Right lung (tissue), 5 donors: ENCODE measurements around the gene DMWD. TPM values are rescaled to one million over a fixed set of nuclear protein-coding genes. Genes with fewer than 3 reads are reported as not detected.

Experiments used
- DNase-seq, 2 donors: peaks; one replicate each; pipeline ENCODE4 v3.0.0-alpha.2; 2013
- polyA plus RNA-seq, 5 donors: library from polyadenylated mRNA; unstranded; fragments of 120-200 nt; gene quantifications; one replicate each; pipeline versions ENCODE4 v1.2.1 to v1.2.3, GENCODE V29; 2013; ENCODE audit warnings: inconsistent platforms in 1 of 5, low replicate concordance in 1 of 5; ENCODE audit not compliant: insufficient read length in 5 of 5, insufficient read depth in 1 of 5

DMWD gene
- polyA plus RNA-seq, 5 donors, result 23.6 to 45.4 (median 34.3) TPM

DNA sequence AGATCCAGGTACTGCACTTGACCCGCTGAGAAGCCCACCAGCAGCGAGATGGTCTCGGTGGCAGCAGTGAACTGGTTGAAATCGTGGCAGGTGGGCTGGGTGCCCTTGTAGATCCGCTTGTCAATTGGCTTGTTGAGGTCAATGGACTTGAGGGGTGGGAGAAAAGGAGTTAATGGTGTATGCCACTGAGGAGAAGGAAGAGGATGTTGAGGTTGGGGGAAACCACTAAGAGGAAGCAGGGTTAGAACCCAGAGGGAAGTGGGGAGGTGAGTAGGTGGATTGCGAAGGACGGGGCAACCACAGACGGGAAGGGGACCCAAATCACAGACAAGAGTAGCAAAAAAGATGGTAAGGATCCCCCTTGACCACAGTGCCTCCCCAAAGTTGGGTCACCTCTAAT is 1.7 kb downstream of the DMWD start:
- no peak for DNase-seq

GRCh38 chr19:45789035-45789786 is 3.4 kb downstream of the DMWD start:
- DNase-seq, result no peak

- DNase-seq, result no peak
Observed at GRCh38 chr19:45786533-45786894, 6.1 kb downstream of the DMWD start.

- no peak for DNase-seq
Observed at GRCh38 chr19:45785781-45786532, 6.7 kb downstream of the DMWD start.

GRCh38 chr19:45785097-45785496 is 7.5 kb downstream of the DMWD start:
- DNase-seq, result no peak

DNA sequence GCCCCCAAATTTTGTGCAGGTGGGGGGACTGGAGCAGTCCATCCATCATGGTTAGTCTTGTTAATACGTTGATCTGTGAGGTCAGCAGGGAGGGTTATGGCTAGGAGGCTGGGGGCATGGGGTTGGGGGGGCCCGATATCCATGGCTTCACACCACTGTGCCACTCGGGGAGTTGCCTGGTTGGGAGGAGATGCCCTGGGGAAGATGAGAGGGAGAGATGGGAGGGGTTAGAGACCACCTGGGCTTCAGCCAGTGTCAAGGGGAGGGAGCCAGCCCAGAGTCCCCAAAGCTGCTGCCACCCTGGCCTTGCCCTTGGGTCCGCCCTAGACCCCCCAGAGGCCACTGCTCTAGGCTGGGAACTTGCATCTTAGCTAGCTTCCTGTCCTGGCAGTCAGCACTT is 8.5 kb downstream of the DMWD start:
- no peak for DNase-seq

DNA sequence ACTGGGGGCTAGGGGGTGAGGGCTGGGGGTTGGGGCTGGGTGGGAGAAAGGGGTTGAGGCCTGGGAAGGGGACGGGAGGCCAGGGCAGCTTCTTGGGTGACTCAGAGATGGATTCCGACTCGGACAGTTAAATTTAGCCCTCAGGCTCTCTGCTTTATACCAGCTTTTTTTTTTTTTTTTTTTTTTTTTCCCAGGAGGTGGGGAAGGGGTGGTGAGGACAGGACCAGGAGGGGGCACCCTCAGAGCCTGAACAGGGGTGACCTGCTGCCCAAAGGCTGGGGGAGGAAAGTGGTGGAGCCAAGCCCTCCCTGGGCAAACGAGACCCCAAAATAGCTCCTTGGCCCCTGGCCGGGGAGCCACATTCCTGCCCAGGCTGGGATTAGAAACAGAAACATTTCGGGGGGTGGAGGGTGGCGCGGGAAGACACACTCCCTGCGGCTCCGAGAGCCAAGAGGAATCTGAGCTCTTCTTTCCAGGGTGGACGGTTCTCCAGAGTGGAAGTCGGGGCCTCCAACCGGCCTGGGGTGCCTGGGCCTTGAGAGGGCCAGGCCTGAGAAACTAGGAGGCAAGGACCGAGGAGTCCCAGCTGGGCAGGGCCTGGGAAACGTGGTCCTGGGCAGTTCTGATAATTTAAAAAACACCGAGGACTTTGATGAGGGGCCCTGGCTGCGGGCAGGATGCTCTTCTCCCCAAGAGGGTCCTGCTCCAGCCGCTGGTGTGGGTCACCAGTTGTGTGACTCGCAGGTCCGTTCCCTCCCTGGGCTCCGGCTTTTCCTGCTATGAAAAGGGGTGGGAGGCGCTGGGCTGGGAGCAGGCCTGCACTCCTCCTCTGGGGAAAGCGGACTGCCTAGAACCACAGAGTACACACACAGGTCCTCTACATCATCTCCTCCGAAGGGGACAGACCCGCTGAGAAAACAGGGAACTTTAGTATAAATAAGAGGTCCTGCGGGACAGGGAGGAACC is 9.5 kb downstream of the DMWD start:
- no peak for DNase-seq

DNA sequence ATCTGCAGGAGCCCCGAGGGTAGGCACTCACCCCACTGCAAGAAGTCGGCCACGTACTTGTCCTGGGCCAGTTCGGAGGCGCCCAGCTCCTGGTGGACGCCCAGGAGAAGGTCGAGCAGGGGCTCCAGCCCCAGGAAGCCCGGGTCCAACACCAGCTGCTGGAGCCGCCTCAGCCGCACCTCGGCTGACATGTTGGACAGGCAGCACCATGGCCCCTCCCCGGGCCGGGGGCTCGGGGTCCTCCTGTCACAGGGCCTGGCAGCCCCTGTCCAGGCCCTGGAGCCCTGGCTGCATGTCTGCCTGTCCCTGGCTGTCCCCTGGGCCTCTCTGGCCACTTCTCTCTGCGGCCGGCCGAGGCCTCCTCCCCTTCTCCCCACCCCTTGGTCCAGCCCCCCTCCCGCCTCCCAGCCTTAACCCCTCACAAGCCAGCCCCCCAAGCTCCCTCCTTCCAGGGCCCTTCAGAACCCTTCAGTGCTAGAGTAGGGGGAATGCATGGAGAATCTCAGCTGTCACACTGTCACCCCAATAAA is 10.4 kb downstream of the DMWD start, which contains the start of gene DMPK:
TSS of gene DMPK (minus strand) at position 329 of the 530 bp plus-strand sequence. CDS start at position 191, 138 bp downstream.
- no peak for DNase-seq

DNA sequence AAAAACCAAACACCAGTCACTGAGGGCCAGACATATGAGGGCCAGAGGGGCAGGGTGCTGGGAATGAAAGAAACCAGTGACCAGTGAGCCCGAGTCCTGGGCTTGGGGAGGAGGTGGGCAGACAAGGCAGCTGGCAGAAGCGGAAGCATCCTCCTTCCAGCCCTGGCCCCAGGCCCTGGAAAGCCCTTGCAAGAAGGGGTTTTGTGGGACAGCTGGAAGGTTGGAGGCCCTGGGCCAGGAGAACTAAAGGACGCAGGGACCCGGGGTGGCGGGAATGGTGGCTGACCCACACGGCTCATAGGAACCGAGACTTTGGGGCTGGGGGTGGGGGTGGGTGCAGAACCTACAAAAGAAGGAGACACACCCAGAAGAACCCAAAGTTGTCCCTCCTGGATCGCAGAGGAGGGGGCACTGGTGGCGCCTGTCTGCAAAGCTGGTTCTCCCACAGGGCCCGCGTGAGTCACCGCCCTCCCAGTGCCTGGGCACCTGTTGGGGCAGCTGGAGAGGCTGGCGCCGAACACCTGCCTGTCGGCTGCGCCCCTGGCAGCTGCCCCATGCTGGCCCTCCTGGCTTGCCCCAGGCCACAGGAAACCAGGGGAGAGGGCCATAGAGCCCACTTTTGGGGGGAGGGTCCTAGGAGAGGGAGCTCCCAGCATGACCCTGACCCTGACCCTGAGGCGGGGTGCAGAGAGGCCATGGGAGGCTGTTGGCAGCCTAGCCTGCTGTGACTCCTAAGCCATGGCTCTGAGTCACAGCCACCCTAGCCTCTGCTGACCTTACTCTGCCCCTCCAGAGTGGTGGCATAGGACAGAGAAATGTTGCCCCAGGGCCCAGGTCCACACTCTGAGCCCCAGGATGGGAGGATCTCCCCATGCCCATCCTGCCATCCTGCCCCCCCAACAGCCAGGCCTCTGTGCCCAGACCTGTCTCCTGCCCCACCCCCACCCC is 11.2 kb downstream of the DMWD start:
- no peak for DNase-seq

DNA sequence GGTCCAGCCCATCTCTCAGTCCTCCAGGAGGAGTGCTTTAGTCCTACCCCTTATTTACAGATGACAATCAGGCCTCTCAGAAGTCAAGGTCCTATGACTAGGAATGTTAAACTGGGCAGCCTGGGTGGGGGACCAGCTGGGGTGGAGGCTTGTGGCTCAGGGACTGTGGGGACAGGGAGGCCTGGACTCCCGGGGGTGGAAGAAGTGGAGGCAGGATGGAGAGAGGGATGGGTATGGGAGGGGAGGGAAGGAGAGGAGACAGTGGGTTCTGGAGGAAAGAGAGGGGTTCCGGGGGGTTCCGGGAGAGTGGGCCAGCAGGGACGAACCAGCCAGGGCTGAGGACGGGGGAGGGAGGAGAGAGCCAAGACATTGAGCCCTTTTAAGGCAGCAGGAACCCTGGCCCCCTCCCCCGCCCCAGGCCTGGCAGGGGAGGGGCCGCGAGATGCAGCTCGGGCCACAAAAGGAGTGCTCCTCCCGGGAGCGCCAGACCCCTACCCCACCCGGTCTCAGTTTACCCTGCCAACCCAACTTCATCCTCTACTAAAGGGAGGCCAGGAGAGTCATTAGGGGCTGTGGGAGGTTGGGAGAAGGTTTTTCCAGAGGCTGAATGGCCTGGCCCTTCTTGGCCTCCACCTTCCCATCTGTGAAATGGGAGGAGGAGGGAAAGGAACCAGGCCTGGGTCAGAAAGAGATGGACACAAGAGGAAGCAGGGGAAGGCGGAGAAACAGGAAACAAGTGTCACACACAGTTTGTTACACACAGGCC is 12.0 kb downstream of the DMWD start:
- DNase-seq, result no peak

DNA sequence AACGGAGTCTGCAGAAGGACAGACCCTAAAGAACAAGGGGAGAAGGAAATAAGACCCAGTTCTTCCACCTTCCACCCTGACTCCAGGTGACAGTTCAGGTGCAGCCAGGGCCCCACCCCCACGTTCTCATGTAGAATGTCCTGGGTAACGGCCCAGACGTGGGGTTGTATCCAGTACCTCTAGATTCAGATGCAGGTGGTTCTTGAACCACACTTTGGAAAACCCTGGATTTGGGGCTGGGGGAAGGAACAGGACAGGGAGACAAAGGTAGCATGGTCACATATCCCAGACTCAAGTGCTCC is 12.5 kb downstream of the DMWD start:
- no peak for DNase-seq

- DNase-seq, result no peak
Observed at GRCh38 chr19:45779231-45780145, 13.2 kb downstream of the DMWD start.

DNA sequence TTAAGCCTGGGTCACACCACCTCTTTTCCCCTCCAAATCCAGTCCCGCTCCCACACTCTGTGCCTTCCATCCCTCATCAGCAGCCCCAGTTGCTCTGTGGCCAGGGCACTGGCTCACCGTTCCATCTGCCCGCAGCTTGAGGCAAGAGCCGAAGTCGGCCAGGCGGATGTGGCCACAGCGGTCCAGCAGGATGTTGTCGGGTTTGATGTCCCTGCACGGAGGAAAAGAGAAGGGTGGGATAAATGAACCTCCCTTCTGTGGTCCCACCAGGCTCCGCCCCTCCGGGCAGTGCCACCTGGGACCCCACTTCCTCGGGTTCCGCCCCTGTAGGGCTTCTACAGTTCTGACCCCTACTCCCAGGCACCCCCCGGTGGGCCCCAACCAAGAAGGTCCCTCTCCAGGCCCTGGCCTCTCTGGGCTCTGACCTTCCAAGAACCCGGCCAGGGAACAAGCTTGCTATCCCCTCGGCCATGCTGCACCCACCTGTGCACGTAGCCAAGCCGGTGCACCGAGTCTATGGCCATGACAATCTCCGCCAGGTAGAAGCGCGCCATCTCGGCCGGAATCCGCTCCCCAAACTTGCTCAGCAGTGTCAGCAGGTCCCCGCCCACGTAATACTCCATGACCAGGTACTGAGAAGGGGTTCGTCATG is 14.5 kb downstream of the DMWD start:
- DNase-seq, result no peak

DNA sequence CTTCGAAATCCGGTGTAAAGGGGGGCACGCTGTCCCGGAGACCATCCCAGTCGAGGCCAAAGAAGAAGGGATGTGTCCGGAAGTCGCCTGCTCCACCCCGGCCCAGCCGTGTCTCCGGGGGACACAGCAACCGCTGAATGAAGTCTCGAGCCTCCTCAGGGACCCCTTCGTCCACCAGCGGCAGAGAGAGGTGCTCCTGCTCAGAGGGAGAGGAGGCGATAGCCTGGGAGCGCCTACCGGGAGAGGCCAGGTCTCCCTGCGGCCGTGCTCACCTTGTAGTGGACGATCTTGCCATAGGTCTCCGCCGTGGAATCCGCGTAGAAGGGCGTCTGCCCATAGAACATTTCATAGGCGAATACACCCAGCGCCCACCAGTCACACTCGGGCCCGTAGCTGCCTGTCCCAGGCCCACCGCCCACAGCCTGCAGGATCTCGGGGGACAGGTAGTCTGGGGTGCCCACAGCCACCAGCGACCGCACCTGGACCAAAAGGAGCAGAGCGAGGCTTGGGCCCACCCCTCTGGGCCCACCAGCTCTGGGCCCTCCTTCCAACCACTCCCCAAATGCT is 15.2 kb downstream of the DMWD start:
- DNase-seq, result no peak

DNA sequence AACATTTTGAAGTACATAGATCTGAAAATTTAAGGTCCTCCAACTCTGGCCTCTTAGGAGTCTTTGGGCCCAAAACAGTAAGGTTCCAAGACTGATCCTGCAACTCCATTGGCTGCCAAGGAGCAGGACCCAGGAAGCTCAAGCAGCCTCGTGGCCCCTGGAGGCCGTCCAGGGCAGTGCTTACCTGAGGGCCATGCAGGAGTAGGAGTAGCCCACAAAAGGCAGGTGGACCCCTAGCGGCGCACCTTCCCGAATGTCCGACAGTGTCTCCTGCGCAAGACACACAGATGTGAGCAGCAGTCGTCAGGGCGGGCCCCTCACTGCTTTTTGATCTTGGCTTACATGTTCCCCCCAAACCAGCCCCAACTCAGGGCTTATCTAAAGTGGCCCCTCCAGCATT is 17.9 kb downstream of the DMWD start:
- no peak for DNase-seq

DNA sequence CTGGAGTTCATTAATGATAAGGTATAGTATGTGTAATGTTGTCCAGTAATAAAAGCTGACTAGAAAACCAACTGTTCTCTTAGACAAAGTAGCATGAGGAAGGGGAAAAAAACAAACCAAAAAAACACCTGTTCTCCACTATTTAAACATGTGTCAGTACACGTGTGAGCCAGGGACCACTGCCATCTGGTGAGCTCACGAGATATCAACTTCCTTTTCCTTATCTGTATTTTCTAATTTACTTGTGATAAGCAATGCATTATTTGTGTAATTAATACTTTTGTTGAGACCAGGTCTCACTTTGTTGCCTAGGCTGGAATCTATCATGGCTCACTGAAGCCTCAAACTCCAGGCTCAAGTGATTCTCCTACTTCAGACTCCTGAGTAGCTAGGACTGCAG is 19.3 kb downstream of the DMWD start:
- no peak for DNase-seq

GRCh38 chr19:45772912-45773311 is 19.7 kb downstream of the DMWD start:
- no peak for DNase-seq
